GM12891 (cell line): ENCODE results near the gene TIE1.

Experiments
- PAX5 ChIP-seq: IDR thresholded peaks from 2 replicates; pipeline ENCODE4 v1.6.1; 2011; ENCODE audit warnings: low read length, moderate library complexity, mild to moderate bottlenecking; ENCODE audit not compliant: insufficient read depth, severe bottlenecking
- POLR2A ChIP-seq: IDR thresholded peaks from 2 replicates; pipeline ENCODE4 v1.6.1; 2011; ENCODE audit warnings: low read depth, low read length, control low read depth
- POLR2AphosphoS5 ChIP-seq: IDR thresholded peaks from 2 replicates; pipeline ENCODE4 v1.6.1; 2011; ENCODE audit warnings: low read depth, low read length, control low read depth
- SPI1 ChIP-seq: IDR thresholded peaks from 2 replicates; pipeline ENCODE4 v1.6.1; 2011; ENCODE audit warnings: low read depth, low read length, control low read depth
- TAF1 ChIP-seq: IDR thresholded peaks from 2 replicates; pipeline ENCODE4 v1.6.1; 2011; ENCODE audit warnings: low read depth, low read length, control low read depth

- TF ChIP-seq POLR2AphosphoS5 (no peak), POLR2A (no peak), PAX5 (no peak), SPI1 (no peak), TAF1 (no peak)
Observed at GRCh38 chr1:43357251-43357650, 56.5 kb downstream of the TIE1 start.
